HCT116 (cell line): ENCODE measurements around the gene ADARB1. TPM values are rescaled to one million over a fixed set of nuclear protein-coding genes. Genes with fewer than 3 reads are reported as not detected.

Experiments used
- ATAC-seq: fragments of 200-7000 bp; cut with Tn5 transposase; 2 replicates; pipeline ENCODE4 v1.9.1; 2020; ENCODE audit warnings: mild to moderate bottlenecking, moderate library complexity
- BruUV-seq: library from RNA; stranded (reverse); fragments of 400-500 nt; replicated peaks from 2 replicates; lab custom pipeline; 2021; lab: Mats Ljungman, UMichigan
- CTCF ChIA-PET: fragments of 300-600 bp; sonication (Branson Sonifier 250); formaldehyde crosslinking; loops from one replicate; lab custom pipeline; 2021; ENCODE audit warnings: antibody characterized with exemption; lab: Charles Lee
- POLR2A ChIA-PET: fragments of 300-600, 350-600 bp; sonication (Branson Sonifier 250); formaldehyde crosslinking; loops from one replicate; lab custom pipeline; 2021; ENCODE audit warnings: antibody characterized with exemption; lab: Charles Lee
- RAD21 ChIA-PET, 2 experiments: fragments of 300-600 bp; sonication (Branson Sonifier 250); formaldehyde crosslinking; loops; one replicate each; lab custom pipeline; 2023; ENCODE audit warnings: low total read pairs in 2 of 2; ENCODE audit not compliant: uncharacterized antibody in 2 of 2, unreplicated experiment in 2 of 2, low non-redundant PET in 1 of 2; lab: Charles Lee
- DNase-seq: peaks from one replicate; pipeline ENCODE4 v3.0.0-alpha.2; 2010; ENCODE audit warnings: low read depth, low spot score
- H2AFZ ChIP-seq: fragments of 200-600 bp; shearing (Covaris generic), sonication (generic); 2 replicates; pipeline ENCODE4 v1.6.1; 2017; ENCODE audit warnings: low read depth, mixed run types, mixed read lengths, antibody characterized with exemption, low read length; ENCODE audit not compliant: poor library complexity, severe bottlenecking
- H3K27ac ChIP-seq: 2 replicates; pipeline ENCODE4 v1.5.1; 2012; ENCODE audit warnings: low read depth, low read length
- H3K27me3 ChIP-seq: fragments of 200-600 bp; sonication (generic); 2 replicates; pipeline ENCODE4 v1.6.1; 2016; ENCODE audit warnings: mixed run types, low read length, mixed read lengths; ENCODE audit not compliant: insufficient read depth
- H3K36me3 ChIP-seq, 2 experiments: fragments of 200-500 bp in 1 of 2; fragments of 200-600 bp in 1 of 2; sonication (Bioruptor generic) in 1 of 2; sonication (generic) in 1 of 2; 2 replicates each; pipeline versions ENCODE4 v1.5.1 to v1.6.1; 2014 to 2016; ENCODE audit warnings: low read length in 2 of 2, inconsistent platforms in 1 of 2, mixed read lengths in 1 of 2, mixed run types in 1 of 2; ENCODE audit not compliant: insufficient read depth in 2 of 2, control insufficient read depth in 1 of 2
- H3K4me1 ChIP-seq, 2 experiments: fragments of 200-600 bp in 1 of 2; sonication (generic) in 1 of 2; 2 replicates each; pipeline versions ENCODE4 v1.5.1 to v1.6.1; 2012 to 2017; ENCODE audit warnings: low read length in 2 of 2, inconsistent platforms in 1 of 2, mild to moderate bottlenecking in 1 of 2, mixed read lengths in 1 of 2, mixed run types in 1 of 2, moderate library complexity in 1 of 2; ENCODE audit not compliant: insufficient read depth in 2 of 2, control insufficient read depth in 1 of 2
- H3K4me2 ChIP-seq: fragments of 200-600 bp; sonication (generic); 2 replicates; pipeline ENCODE4 v1.6.1; 2017; ENCODE audit warnings: mixed run types, low read length, mixed read lengths
- H3K4me3 ChIP-seq, 2 experiments: fragments of 200-600 bp in 1 of 2; sonication (generic) in 1 of 2; replicated peaks in 1 of 2; 2 replicates each; pipeline ENCODE4 v1.5.1; 2011 to 2016; ENCODE audit warnings: low read length in 2 of 2, control low read depth in 1 of 2, low read depth in 1 of 2, mild to moderate bottlenecking in 1 of 2, mixed read lengths in 1 of 2, mixed run types in 1 of 2
- H3K79me2 ChIP-seq: fragments of 200-600 bp; sonication (generic); 2 replicates; pipeline ENCODE4 v1.6.1; 2017; ENCODE audit warnings: mild to moderate bottlenecking, mixed run types, low read length, moderate library complexity, mixed read lengths; ENCODE audit not compliant: insufficient read depth
- H3K9ac ChIP-seq: fragments of 200-600 bp; sonication (generic); 2 replicates; pipeline ENCODE4 v1.6.1; 2016; ENCODE audit warnings: low read length, mixed read lengths
- H3K9me2 ChIP-seq: fragments of 200-600 bp; sonication (generic), shearing (Covaris generic); 2 replicates; pipeline ENCODE4 v1.6.1; 2017; ENCODE audit warnings: mixed run types, mild to moderate bottlenecking, moderate library complexity; ENCODE audit not compliant: insufficient read depth
- H3K9me3 ChIP-seq, 2 experiments: fragments of 200-500 bp in 1 of 2; fragments of 200-600 bp in 1 of 2; sonication (Bioruptor generic) in 1 of 2; sonication (generic) in 1 of 2; 2 replicates each; pipeline ENCODE4 v1.6.1; 2014 to 2017; ENCODE audit warnings: low read length in 2 of 2, mixed read lengths in 2 of 2, inconsistent platforms in 1 of 2, low read depth in 1 of 2, mild to moderate bottlenecking in 1 of 2, mixed run types in 1 of 2, moderate library complexity in 1 of 2; ENCODE audit not compliant: control insufficient read depth in 1 of 2, insufficient read depth in 1 of 2
- H4K20me1 ChIP-seq: fragments of 200-600 bp; sonication (generic), shearing (Covaris generic); 2 replicates; pipeline ENCODE4 v1.6.1; 2017; ENCODE audit warnings: mixed run types, mild to moderate bottlenecking, moderate library complexity; ENCODE audit not compliant: insufficient read depth
- ELF1 ChIP-seq: IDR thresholded peaks from 2 replicates; pipeline ENCODE4 v1.6.1; 2012; ENCODE audit warnings: low read depth, borderline replicate concordance
- JUND ChIP-seq: IDR thresholded peaks from 2 replicates; pipeline ENCODE4 v1.6.1; 2012
- POLR2A ChIP-seq: IDR thresholded peaks from 2 replicates; pipeline ENCODE4 v1.7.0; 2011; ENCODE audit warnings: borderline replicate concordance; ENCODE audit not compliant: insufficient read depth, insufficient read length; ENCODE audit errors: extremely low read depth
- RAD21 ChIP-seq: IDR thresholded peaks from 2 replicates; pipeline ENCODE4 v1.6.1; 2012; ENCODE audit warnings: low read depth, mild to moderate bottlenecking
- SP1 ChIP-seq: IDR thresholded peaks from 2 replicates; pipeline ENCODE4 v1.6.1; 2012; ENCODE audit warnings: low read depth
- TCF7L2 ChIP-seq: IDR thresholded peaks from 2 replicates; pipeline ENCODE4 v1.7.0; 2011; ENCODE audit warnings: borderline replicate concordance, inconsistent platforms; ENCODE audit not compliant: insufficient read depth, insufficient read length; ENCODE audit errors: extremely low read depth
- intact Hi-C: fragments of 100-400 bp; cut with micrococcal nuclease; formaldehyde crosslinking; loops from 2 replicates; pipeline ENCODE4 v1.10.0; 2022
- total RNA-seq: library from RNA; stranded (reverse); gene quantifications from one replicate; pipeline ENCODE4 v1.2.1, GENCODE V29; 2021; ENCODE audit not compliant: unreplicated experiment
- TF ChIP-seq, protein P1 (sequence below): IDR thresholded peaks from 2 replicates; pipeline ENCODE4 v1.6.1; 2012; ENCODE audit warnings: low read depth
- TF ChIP-seq, protein P2 (sequence below): IDR thresholded peaks from 2 replicates; pipeline ENCODE4 v1.6.1; 2012
- TF ChIP-seq, protein P3 (sequence below): IDR thresholded peaks from 2 replicates; pipeline ENCODE4 v1.6.1; 2011; ENCODE audit warnings: mild to moderate bottlenecking, low read length, moderate library complexity; ENCODE audit not compliant: insufficient replicate concordance; ENCODE audit errors: extremely low read depth
- TF ChIP-seq, protein P4 (sequence below): IDR thresholded peaks from 2 replicates; pipeline ENCODE4 v1.6.1; 2012

Gene ADARB1
- total RNA-seq, 1 experiment from 2014 or later: 13.5 TPM

DNA sequence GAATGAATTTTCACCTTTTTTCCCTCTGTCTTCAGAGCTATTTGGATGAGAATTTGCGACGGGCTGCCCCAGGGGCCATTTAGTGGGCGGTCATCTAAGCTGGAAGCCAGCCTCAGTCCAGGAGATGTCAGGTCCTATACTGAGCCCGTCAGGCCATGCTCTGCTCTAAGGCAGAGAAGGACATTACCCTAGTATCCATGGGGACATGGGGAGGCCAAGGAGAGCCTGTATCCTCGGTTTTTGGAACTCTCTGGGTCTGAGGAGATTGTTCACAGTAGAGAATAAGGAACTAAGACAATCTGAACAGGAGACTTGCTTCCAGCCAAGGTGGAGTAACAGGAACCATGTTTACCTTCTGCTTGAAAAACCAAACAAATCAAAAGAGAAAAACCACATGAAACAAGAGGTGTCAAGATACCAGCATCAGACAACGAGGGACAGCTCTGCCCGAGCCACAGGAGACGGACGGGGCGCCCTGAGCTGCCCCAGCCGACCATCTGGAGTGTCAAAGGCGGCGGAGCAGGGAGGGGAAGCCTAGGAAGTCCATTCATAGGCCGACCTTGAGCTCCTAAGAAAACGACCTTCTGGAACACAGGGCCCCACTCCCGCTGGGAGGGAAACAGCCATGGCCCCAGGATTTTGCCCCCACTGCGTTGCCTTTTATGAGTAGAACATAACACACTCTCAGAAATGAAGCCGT lies 20.0 kb upstream of the ADARB1 start:
- H3K4me1 ChIP-seq: no peaks in the 10 kb centered on the region
- H4K20me1 ChIP-seq: no peaks in the 10 kb centered on the region
- H3K27me3 ChIP-seq: peaks cover 8% of the 10 kb centered on the region; the same call in 1 of the 2 replicates
- no TSS peak for BruUV-seq
- H3K4me2 ChIP-seq: no peak overlapping the region
- no peak for TF ChIP-seq SP1
- TF ChIP-seq, protein P1, sequence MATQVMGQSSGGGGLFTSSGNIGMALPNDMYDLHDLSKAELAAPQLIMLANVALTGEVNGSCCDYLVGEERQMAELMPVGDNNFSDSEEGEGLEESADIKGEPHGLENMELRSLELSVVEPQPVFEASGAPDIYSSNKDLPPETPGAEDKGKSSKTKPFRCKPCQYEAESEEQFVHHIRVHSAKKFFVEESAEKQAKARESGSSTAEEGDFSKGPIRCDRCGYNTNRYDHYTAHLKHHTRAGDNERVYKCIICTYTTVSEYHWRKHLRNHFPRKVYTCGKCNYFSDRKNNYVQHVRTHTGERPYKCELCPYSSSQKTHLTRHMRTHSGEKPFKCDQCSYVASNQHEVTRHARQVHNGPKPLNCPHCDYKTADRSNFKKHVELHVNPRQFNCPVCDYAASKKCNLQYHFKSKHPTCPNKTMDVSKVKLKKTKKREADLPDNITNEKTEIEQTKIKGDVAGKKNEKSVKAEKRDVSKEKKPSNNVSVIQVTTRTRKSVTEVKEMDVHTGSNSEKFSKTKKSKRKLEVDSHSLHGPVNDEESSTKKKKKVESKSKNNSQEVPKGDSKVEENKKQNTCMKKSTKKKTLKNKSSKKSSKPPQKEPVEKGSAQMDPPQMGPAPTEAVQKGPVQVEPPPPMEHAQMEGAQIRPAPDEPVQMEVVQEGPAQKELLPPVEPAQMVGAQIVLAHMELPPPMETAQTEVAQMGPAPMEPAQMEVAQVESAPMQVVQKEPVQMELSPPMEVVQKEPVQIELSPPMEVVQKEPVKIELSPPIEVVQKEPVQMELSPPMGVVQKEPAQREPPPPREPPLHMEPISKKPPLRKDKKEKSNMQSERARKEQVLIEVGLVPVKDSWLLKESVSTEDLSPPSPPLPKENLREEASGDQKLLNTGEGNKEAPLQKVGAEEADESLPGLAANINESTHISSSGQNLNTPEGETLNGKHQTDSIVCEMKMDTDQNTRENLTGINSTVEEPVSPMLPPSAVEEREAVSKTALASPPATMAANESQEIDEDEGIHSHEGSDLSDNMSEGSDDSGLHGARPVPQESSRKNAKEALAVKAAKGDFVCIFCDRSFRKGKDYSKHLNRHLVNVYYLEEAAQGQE: no peak
- no peak for TF ChIP-seq RAD21
- TF ChIP-seq TCF7L2: no peak
- TF ChIP-seq, protein P2, sequence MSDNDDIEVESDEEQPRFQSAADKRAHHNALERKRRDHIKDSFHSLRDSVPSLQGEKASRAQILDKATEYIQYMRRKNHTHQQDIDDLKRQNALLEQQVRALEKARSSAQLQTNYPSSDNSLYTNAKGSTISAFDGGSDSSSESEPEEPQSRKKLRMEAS: no peak
- TF ChIP-seq POLR2A: no peak
- TF ChIP-seq ELF1: no peak
- TF ChIP-seq, protein P3, sequence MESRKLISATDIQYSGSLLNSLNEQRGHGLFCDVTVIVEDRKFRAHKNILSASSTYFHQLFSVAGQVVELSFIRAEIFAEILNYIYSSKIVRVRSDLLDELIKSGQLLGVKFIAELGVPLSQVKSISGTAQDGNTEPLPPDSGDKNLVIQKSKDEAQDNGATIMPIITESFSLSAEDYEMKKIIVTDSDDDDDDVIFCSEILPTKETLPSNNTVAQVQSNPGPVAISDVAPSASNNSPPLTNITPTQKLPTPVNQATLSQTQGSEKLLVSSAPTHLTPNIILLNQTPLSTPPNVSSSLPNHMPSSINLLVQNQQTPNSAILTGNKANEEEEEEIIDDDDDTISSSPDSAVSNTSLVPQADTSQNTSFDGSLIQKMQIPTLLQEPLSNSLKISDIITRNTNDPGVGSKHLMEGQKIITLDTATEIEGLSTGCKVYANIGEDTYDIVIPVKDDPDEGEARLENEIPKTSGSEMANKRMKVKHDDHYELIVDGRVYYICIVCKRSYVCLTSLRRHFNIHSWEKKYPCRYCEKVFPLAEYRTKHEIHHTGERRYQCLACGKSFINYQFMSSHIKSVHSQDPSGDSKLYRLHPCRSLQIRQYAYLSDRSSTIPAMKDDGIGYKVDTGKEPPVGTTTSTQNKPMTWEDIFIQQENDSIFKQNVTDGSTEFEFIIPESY: no peak
- TF ChIP-seq JUND: no peak
- TF ChIP-seq, protein P4, sequence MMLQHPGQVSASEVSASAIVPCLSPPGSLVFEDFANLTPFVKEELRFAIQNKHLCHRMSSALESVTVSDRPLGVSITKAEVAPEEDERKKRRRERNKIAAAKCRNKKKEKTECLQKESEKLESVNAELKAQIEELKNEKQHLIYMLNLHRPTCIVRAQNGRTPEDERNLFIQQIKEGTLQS: no peak
- ChIA-PET CTCF (interaction anchor here (0.8 kb wide), 1 partner anchor 74 kb away, joined by 3 read pairs; no protein-coding TSS in a partner anchor), RAD21 (no interaction called here), POLR2A (no interaction called here)
- no peak overlapping the region for H2AFZ ChIP-seq
- intact Hi-C loops: no loop called here
- H3K9me3 ChIP-seq: no peaks in the 10 kb centered on the region
- no peaks in the 10 kb centered on the region for H3K9me2 ChIP-seq
- H3K36me3 ChIP-seq: no peaks in the 10 kb centered on the region
- no peaks in the 10 kb centered on the region for H3K79me2 ChIP-seq
- DNase-seq (no peak), ATAC-seq (no peak)
- H3K27ac ChIP-seq: no peak overlapping the region; the same call in 1 of the 2 replicates
- no peak overlapping the region for H3K4me3 ChIP-seq
- H3K9ac ChIP-seq: no peak overlapping the region
